HG02870 (cell line): ENCODE measurements around the gene PPP1R1B.

ENCODE experiments used
- ATAC-seq: cut with Tn5 transposase; IDR thresholded peaks from one replicate; pipeline ENCODE4 v1.9.1; 2021; ENCODE audit warnings: mild to moderate bottlenecking, moderate library complexity; ENCODE audit not compliant: unreplicated experiment

PPP1R1B gene

GRCh38 chr17:39614545-39615157 lies 12.1 kb upstream of the PPP1R1B start:
- no peak for ATAC-seq

- ATAC-seq: no peak
Observed at GRCh38 chr17:39615434-39615833, 11.3 kb upstream of the PPP1R1B start.

DNA sequence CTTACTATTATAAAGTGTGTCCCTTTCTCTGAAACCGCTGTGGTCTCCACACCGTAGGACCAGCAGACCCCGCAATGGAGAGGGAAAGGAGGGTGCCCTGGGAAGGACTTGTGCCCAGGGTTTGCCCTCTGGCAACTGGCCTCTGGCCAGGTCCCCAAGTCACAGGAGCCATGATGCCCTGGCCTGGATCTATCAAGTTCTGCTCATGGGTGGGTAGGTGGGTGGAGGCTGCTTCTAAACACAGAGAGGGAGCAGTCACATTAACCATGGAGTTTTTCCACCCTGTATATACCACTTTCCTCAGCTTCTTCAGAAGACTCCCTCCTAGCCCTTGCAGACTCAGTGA lies 9.7 kb upstream of the PPP1R1B start:
- ATAC-seq: no peak

DNA sequence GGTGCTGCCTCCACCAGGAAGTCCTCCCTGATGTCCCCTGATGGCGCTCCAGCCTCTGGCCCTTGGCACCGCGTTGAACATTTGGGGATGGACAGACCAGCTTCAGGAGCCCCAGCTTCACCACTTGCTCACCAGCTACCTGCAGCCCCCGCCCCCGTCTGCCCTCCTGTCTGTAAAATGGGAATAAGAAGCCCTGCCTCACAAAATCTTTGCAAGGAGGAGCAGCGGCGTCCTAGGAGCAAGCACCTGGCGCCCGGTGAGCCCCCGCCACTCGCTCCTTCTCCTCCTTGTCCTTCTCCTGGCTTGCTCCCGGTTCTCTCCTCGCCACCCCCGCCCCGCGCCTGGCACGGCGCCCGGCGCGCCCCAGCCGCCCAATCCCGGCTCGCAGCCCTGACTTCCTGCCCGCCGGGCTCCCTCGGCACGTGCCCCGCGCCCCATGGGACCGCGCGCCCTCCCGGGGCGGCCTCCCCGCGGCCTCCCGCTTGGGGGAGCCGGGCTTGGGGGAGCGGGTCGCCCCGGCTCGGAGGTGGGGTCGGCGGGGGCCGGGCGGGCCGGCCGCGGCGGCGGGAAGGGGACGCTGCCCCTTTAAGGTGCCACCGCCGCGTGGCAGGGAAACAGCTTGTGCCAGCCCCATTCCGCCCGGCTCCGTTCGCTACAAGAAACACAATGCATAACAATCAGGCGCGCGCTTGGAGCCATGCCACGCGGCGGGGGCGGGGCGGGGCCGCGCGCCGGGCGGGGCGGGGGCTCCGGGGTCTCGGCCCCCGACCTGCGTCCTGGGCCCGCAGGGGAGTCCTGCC lies 9.1 kb upstream of the PPP1R1B start:
- ATAC-seq: no peak

GRCh38 chr17:39618246-39618913 lies 8.4 kb upstream of the PPP1R1B start:
- no peak for ATAC-seq

DNA sequence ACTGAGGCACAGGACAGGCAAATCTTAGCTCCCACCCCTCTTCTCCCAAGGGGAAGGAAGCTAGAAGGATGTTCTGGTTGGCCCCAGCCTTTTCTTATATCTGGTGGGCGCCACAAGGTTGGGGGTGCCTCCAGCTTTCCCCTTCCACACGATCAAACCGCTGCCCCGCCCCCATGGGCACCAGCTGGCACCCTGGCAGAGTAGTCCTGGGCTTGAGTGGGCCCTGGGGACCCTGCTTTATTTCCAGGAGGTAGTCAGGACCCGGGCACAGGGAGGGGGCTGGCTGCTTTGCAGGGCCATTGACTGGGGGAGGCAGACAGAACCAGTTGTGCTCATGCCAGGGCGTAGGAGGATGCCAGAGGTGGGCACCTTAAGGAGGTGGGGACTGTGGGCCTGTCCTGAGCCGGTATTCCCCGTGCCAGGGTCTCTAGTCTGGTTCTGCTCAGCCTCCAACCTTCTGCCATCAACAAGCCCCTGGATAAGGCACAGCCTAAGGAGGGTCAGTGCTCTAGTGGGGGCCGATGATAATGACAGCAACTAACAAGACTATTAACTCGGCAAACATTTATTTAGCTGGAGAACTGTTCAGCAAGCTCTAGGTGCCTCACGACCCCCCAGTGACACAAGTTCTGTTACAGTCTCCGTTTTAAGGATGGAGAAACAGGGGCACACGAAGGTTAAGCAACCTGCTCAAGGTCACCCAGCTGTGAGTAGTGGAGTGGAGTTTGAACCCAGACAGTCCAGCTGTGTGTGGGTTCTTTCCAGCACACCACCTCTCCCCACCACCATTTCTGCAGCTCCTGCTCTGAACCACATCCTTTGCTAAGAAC lies 7.6 kb upstream of the PPP1R1B start:
- no peak for ATAC-seq

- no peak for ATAC-seq
Observed at GRCh38 chr17:39619786-39620101, 7.0 kb upstream of the PPP1R1B start.

GRCh38 chr17:39621523-39622379 lies 5.0 kb upstream of the PPP1R1B start:
- peak; percentile 56 for ATAC-seq

- peak; percentile 29 for ATAC-seq
Observed at GRCh38 chr17:39622380-39623006, 4.3 kb upstream of the PPP1R1B start.

GRCh38 chr17:39623356-39623950 lies 3.3 kb upstream of the PPP1R1B start:
- no peak for ATAC-seq

DNA sequence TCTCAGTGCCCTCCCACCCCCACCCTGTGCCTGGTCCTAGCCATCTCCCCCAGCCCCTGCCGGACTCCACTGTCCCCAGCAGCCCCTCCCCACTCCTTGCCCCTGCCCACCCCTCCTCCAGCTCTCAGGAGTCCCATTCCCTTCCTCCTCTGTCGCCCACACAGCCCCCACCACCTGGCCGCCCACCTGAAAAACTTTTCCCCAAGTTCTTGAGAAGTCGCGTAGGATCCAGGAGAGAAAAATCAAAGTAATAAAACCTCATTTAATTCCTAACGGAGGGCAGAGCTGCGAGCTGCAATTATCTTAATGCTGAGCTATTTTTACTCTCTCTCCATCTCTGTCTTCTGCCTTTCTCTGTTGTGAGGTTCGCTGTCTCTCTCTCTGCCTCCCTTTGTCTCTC lies 2.4 kb upstream of the PPP1R1B start:
- no peak for ATAC-seq

GRCh38 chr17:39625198-39625785 lies 1.5 kb upstream of the PPP1R1B start:
- ATAC-seq: no peak

DNA sequence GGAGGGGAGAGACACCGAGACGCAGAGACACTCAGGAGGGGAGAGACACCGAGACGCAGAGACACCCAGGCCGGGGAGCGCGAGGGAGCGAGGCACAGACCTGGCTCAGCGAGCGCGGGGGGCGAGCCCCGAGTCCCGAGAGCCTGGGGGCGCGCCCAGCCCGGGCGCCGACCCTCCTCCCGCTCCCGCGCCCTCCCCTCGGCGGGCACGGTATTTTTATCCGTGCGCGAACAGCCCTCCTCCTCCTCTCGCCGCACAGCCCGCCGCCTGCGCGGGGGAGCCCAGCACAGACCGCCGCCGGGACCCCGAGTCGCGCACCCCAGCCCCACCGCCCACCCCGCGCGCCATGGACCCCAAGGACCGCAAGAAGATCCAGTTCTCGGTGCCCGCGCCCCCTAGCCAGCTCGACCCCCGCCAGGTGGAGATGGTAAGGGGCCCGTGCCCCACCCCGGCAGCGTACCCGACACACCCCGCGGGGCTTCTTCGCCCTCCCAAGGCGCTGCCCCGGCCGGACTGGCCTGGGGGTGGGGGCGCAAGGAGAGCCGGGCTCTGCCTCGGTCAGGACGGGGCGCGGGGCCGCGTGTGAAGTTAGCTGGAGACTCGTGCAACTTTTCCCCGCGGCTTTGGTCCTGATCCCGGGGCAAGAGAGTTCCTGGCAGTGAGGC lies 427 bp downstream of the PPP1R1B start:
- no peak for ATAC-seq

- ATAC-seq: no peak
Observed at GRCh38 chr17:39627712-39628516, 1.2 kb downstream of the PPP1R1B start.

DNA sequence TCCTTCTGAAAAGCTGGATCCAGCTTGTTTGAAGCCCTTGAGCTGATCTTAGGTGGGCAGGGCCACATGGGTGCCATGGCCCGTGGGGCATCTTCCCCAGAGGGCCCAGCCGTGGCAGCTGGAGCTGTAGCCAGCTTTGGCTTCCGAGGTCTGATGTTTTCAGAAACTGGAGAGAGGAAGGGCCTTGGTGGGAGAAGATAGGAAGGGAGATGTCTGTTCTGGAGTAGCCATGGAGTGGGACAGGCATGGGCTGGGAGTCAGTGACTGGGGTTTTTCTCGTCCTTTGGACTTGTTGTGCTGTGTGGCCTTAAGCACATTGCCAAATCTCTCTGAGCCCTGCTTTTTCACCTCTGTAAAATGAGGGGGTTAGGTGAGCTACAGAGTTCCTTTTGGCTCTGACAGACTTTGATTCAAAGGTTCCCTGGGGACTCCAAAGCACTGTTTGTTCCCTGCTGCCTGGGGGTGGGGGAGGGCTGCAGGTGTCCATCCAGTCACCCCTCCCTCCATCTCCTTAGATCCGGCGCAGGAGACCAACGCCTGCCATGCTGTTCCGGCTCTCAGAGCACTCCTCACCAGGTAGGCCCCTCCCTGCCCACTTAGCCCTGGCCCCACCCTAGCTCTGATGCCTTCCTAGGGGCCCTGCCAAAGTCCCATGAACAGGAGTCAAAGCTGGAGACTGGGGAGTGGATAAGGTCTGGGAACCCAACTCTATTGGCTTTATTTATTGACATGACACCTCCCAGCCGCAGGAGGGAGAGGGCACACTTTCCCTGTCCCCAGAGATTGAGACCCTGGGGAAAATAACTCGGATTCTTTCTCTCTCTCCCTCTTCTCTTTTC lies 2.1 kb downstream of the PPP1R1B start:
- no peak for ATAC-seq

GRCh38 chr17:39629494-39629880 lies 2.7 kb downstream of the PPP1R1B start:
- ATAC-seq: no peak

GRCh38 chr17:39629898-39630297 lies 3.1 kb downstream of the PPP1R1B start:
- ATAC-seq: no peak
